Mammary epithelial cell (primary cell): ENCODE results near the gene TMPRSS5.

Experiments
- CTCF ChIP-seq, 2 donors: IDR thresholded peaks in 1 of 2; conservative IDR thresholded peaks in 1 of 2; 2 replicates each; pipeline ENCODE4 v1.5.1; 2011 to 2012; ENCODE audit warnings: inconsistent platforms in 2 of 2, low read length in 2 of 2, mild to moderate bottlenecking in 2 of 2, control low read depth in 1 of 2, low read depth in 1 of 2; ENCODE audit not compliant: insufficient read depth in 1 of 2; ENCODE audit errors: extremely low read depth in 1 of 2
- EZH2 ChIP-seq: IDR thresholded peaks from 2 replicates; pipeline ENCODE4 v1.6.1; 2012; ENCODE audit warnings: low read length, inconsistent platforms, borderline replicate concordance

GRCh38 chr11:113721462-113722066, 15.5 kb upstream of the TMPRSS5 start:
- TF ChIP-seq CTCF (conservative IDR thresholded peaks at IDR 0.05 in 1 of 2, IDR thresholded peaks at IDR 0.05 in 1 of 2; ENCODE audit: extremely low read depth in 1 of 2, insufficient read depth in 1 of 2, low read depth in 1 of 2, low read length in 2 of 2) (no peak), EZH2 (no peak)
